ENCODE results near the gene FREM3. TPM values are rescaled to one million over a fixed set of nuclear protein-coding genes. Genes with fewer than 3 reads are reported as not detected.

FREM3 gene
- total RNA-seq (2022), result not detected in 2 replicates
- not detected for Bru-seq, nascent RNA
- BruChase-seq, experiment 1, labeled RNA remaining after a 6-hour chase, result not detected
- BruChase-seq, experiment 2, labeled RNA remaining after a 2-hour chase, result percentile 0 among the genes with signal in this experiment
- long read RNA-seq, result 0 reads

DNA sequence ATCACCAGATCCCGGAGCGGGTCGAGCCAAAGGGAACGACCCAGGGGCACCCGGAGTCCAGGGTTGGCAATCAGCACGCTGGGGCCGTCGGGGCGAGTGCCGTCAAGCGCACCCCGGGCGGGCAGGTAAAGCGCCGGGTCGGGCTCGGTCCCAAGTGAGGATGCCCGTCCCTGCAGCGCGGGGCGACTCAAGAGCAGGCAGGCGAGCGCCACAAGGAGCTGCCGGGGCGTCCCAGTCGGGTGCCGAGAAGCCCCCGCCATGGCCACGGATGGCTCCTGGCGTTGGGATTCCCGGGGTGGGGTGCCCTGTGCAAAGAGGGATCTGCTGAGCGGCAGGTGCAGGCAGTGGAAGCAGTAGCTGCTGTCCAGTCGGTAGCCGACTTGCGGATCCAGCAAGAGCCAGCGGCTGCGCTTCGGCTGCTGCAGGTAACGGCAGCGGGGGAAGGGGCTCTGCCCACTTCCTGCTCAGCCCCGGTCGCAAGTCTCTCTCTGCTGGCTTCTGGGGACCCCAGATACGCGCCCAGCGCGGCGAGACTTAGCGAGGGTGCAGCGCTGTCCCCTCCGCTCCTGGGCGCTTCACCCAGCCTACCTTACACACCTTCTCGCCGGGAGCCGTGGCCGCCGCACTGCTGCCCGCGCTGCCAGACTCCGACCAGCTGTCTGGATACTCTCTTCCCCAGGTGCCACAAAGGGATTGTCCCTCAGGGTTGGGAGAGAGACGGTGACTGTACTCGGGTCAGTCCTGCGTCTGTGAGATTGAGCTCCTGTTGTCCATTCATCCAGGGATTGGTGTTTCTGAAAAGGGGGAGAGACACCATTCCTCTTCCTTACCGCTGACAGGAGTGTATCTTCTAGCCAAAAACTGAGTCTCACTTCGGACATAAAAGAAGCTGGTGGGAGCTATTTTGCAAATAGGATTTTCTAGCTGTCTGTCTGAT lies at the start of gene FREM3:
TSS of gene FREM3 (minus strand) at position 260 of the 937 bp plus-strand sequence. CDS start at position 260, 0 bp downstream.
- intact Hi-C loops (cut with micrococcal nuclease), result no loop called here
- H3K4me1 Mint-ChIP-seq (ENCODE audit: insufficient read depth, unreplicated experiment), result peaks cover 7% of the 10 kb centered on the region
- no peaks in the 10 kb centered on the region for H3K9me3 Mint-ChIP-seq (ENCODE audit: unreplicated experiment)
- H3K36me3 Mint-ChIP-seq (ENCODE audit: insufficient read depth, unreplicated experiment), result no peaks in the 10 kb centered on the region
- TF ChIP-seq CTCF (IDR thresholded peaks at IDR 0.05; ENCODE audit: unreplicated experiment), result no peak
- no peak within 1 kb of the TSS for H3K27ac Mint-ChIP-seq (ENCODE audit: low read depth, unreplicated experiment)
- H3K27me3 Mint-ChIP-seq (ENCODE audit: insufficient read depth, unreplicated experiment), result peaks cover 89% of the 10 kb centered on the region
- CTCF ChIA-PET, result no interaction called here
- POLR2A ChIA-PET, result interaction anchor here (1.2 kb wide), 1 partner anchor 32 kb away, joined by 4 read pairs; no protein-coding TSS in a partner anchor
- H3K4me3 Mint-ChIP-seq (ENCODE audit: unreplicated experiment), result peak within 1 kb of the TSS; percentile 68
- peak; percentile 31 for DNase-seq (ENCODE audit: unreplicated experiment)
- no TSS peak for BruUV-seq (replicated peaks)

- ChIA-PET POLR2A (no interaction called here), CTCF (interaction anchor here (0.5 kb wide), 1 partner anchor 56 kb away, joined by 6 read pairs; no protein-coding TSS in a partner anchor)
- TF ChIP-seq CTCF (IDR thresholded peaks at IDR 0.05; ENCODE audit: unreplicated experiment), result no peak
- intact Hi-C loops (cut with micrococcal nuclease), result no loop called here
- BruUV-seq (replicated peaks), result no TSS peak
- Mint-ChIP-seq H3K4me3 (ENCODE audit: unreplicated experiment) (no peak overlapping the region), H3K9me3 (ENCODE audit: unreplicated experiment) (no peaks in the 10 kb centered on the region), H3K4me1 (ENCODE audit: insufficient read depth, unreplicated experiment) (no peaks in the 10 kb centered on the region), H3K27ac (ENCODE audit: low read depth, unreplicated experiment) (no peak overlapping the region), H3K36me3 (ENCODE audit: insufficient read depth, unreplicated experiment) (no peaks in the 10 kb centered on the region), H3K27me3 (ENCODE audit: insufficient read depth, unreplicated experiment) (peaks cover 43% of the 10 kb centered on the region)
- no peak for DNase-seq (ENCODE audit: unreplicated experiment)
Measured at GRCh38 chr4:143745874-143746273, 45.4 kb upstream of the FREM3 start.

DNA sequence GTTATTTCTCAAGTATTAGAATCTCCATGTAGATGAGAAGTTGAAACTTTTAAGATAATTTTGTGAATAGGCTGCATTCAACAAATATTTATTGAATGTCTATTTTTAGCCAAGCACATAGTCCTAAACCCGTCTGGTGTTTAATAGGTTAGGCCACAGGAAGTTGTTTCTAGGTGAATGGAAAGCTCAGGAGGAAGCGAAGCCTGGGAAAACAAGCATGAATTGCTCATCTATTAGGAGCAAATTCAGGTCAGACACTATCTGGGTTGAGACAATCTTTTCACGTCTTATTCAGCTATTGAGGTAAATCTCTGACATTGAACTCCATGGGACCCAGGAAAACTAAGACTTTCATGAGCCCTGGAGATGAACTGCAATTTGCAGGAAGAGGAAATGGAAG lies 43.1 kb upstream of the FREM3 start:
- Mint-ChIP-seq H3K4me1 (ENCODE audit: insufficient read depth, unreplicated experiment) (no peaks in the 10 kb centered on the region), H3K4me3 (ENCODE audit: unreplicated experiment) (no peak overlapping the region), H3K36me3 (ENCODE audit: insufficient read depth, unreplicated experiment) (no peaks in the 10 kb centered on the region), H3K27me3 (ENCODE audit: insufficient read depth, unreplicated experiment) (peaks cover 43% of the 10 kb centered on the region), H3K27ac (ENCODE audit: low read depth, unreplicated experiment) (no peak overlapping the region), H3K9me3 (ENCODE audit: unreplicated experiment) (no peaks in the 10 kb centered on the region)
- POLR2A ChIA-PET, result no interaction called here
- intact Hi-C loops (cut with micrococcal nuclease), result no loop called here
- no peak for DNase-seq (ENCODE audit: unreplicated experiment)
- TF ChIP-seq CTCF (IDR thresholded peaks at IDR 0.05; ENCODE audit: unreplicated experiment), result no peak
- no TSS peak for BruUV-seq (replicated peaks)
- CTCF ChIA-PET, result no interaction called here

DNA sequence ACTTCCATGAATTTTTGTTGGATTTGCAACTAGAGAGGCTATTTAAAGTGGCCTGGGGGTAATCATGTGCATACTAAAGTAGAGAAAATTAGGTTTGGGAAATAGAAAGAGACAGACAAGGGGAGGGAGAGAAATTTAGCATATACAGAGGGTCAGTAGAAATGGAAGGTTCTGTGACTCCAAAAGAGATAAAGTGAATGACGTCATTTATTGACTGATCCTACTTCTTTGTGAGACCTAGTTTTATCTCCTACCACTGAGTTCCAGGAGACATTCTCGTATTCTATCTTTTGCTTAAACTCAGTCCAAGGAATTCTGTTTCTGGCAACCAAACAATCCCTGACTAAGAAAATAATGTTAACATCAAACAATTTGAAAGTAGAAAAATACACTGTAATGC lies 42.4 kb upstream of the FREM3 start:
- Mint-ChIP-seq H3K9me3 (ENCODE audit: unreplicated experiment) (no peaks in the 10 kb centered on the region), H3K36me3 (ENCODE audit: insufficient read depth, unreplicated experiment) (no peaks in the 10 kb centered on the region), H3K27ac (ENCODE audit: low read depth, unreplicated experiment) (no peak overlapping the region), H3K4me3 (ENCODE audit: unreplicated experiment) (no peak overlapping the region), H3K4me1 (ENCODE audit: insufficient read depth, unreplicated experiment) (no peaks in the 10 kb centered on the region), H3K27me3 (ENCODE audit: insufficient read depth, unreplicated experiment) (peaks cover 43% of the 10 kb centered on the region)
- intact Hi-C loops (cut with micrococcal nuclease), result no loop called here
- no peak for DNase-seq (ENCODE audit: unreplicated experiment)
- ChIA-PET CTCF (no interaction called here), POLR2A (no interaction called here)
- no TSS peak for BruUV-seq (replicated peaks)
- TF ChIP-seq CTCF (IDR thresholded peaks at IDR 0.05; ENCODE audit: unreplicated experiment), result no peak
